GM21576 (cell line): ENCODE results near the gene PLXDC1.

Experiments used
- ATAC-seq: cut with Tn5 transposase; IDR thresholded peaks from one replicate; pipeline ENCODE4 v1.9.1; 2021; ENCODE audit warnings: mild to moderate bottlenecking, moderate library complexity; ENCODE audit not compliant: unreplicated experiment

The PLXDC1 gene

GRCh38 chr17:39018267-39019134 is 132.9 kb downstream of the PLXDC1 start:
- ATAC-seq = no peak

- ATAC-seq = no peak
Measured at GRCh38 chr17:39016193-39017153, 135.0 kb downstream of the PLXDC1 start.

GRCh38 chr17:39015546-39015935 is 135.9 kb downstream of the PLXDC1 start:
- no peak for ATAC-seq

GRCh38 chr17:39014795-39015545 is 136.5 kb downstream of the PLXDC1 start:
- ATAC-seq = no peak

- ATAC-seq = no peak
Measured at GRCh38 chr17:39014044-39014794, 137.2 kb downstream of the PLXDC1 start.
